Muscle of arm (tissue), 12 donors: ENCODE results near the gene WNT10A. TPM values are rescaled to one million over a fixed set of nuclear protein-coding genes. Genes with fewer than 3 reads are reported as not detected.
"Not testable (repeated sequence)": the region's sequence is repeated elsewhere in the genome, so short reads cannot be mapped to it uniquely, and the experiment has no call there.

Experiments used
- DNase-seq: peaks from one replicate; pipeline ENCODE4 v3.0.0-alpha.2; 2013
- polyA plus RNA-seq, 12 donors: library from polyadenylated mRNA; unstranded; fragments of 120-200 nt; gene quantifications; one replicate each; pipeline ENCODE4 v1.2.1, GENCODE V29; 2013; ENCODE audit not compliant: insufficient read length in 12 of 12

WNT10A gene
- polyA plus RNA-seq, 12 donors = 0.08 to 5.2 (median 0.37) TPM; not detected in 5

GRCh38 chr2:218893349-218894150 lies 12.9 kb downstream of the WNT10A start:
- no peak for DNase-seq

- DNase-seq = no peak
Observed at GRCh38 chr2:218894151-218894879, 13.7 kb downstream of the WNT10A start.

GRCh38 chr2:218894880-218895157 lies 14.2 kb downstream of the WNT10A start:
- no peak for DNase-seq

GRCh38 chr2:218895326-218895725 lies 14.7 kb downstream of the WNT10A start:
- DNase-seq = no peak

- DNase-seq = no peak
Observed at GRCh38 chr2:218895759-218896500, 15.3 kb downstream of the WNT10A start.

GRCh38 chr2:218896501-218897393 lies 16.1 kb downstream of the WNT10A start:
- no peak for DNase-seq

GRCh38 chr2:218897394-218898108 lies 16.9 kb downstream of the WNT10A start:
- DNase-seq = no peak

GRCh38 chr2:218898109-218898878 lies 17.6 kb downstream of the WNT10A start:
- peak; percentile 69 for DNase-seq

- DNase-seq = no peak
Observed at GRCh38 chr2:218899147-218899546, 18.5 kb downstream of the WNT10A start.

- DNase-seq = no peak
Observed at GRCh38 chr2:218902427-218902826, 21.8 kb downstream of the WNT10A start.

GRCh38 chr2:218904176-218904575 lies 23.5 kb downstream of the WNT10A start:
- DNase-seq = no peak

- peak; percentile 85 for DNase-seq
Observed at GRCh38 chr2:218908721-218909619, 28.3 kb downstream of the WNT10A start.

GRCh38 chr2:218910741-218911140 lies 30.1 kb downstream of the WNT10A start:
- no peak for DNase-seq

- no peak for DNase-seq
Observed at GRCh38 chr2:218920504-218920903, 39.9 kb downstream of the WNT10A start.

- no peak for DNase-seq
Observed at GRCh38 chr2:218924757-218925156, 44.1 kb downstream of the WNT10A start.

GRCh38 chr2:218925434-218925833 lies 44.8 kb downstream of the WNT10A start:
- DNase-seq = no peak

GRCh38 chr2:218927422-218927821 lies 46.8 kb downstream of the WNT10A start:
- no peak for DNase-seq

GRCh38 chr2:218927876-218928275 lies 47.2 kb downstream of the WNT10A start:
- DNase-seq = no peak

- not testable (repeated sequence) for DNase-seq
Observed at GRCh38 chr2:218930488-218930887, 49.8 kb downstream of the WNT10A start.
